Dermis microvascular lymphatic vessel endothelial cell (primary cell): ENCODE data around the gene USP49. TPM values are rescaled to one million over a fixed set of nuclear protein-coding genes. Genes with fewer than 3 reads are reported as not detected.

Experiments used
- DNase-seq, 2 donors: peaks; one replicate each; pipeline versions ENCODE4 v3.0.0 to v3.0.0-alpha.2; 2010; ENCODE audit warnings: low read depth in 2 of 2
- total RNA-seq: library from RNA; depleted of rRNA; stranded (reverse); fragments of >200 nt; gene quantifications from 2 replicates; pipeline ENCODE4 v1.2.1, GENCODE V29; 2014

The USP49 gene
- total RNA-seq, 1 donor from 2014 or later, result 1.3 TPM

GRCh38 chr6:41759106-41759904 is 135.9 kb downstream of the USP49 start:
- DNase-seq, result no peak

- DNase-seq, result no peak
Observed at GRCh38 chr6:41758641-41759035, 136.5 kb downstream of the USP49 start.

GRCh38 chr6:41757931-41758640 is 137.1 kb downstream of the USP49 start:
- no peak for DNase-seq

- DNase-seq, result no peak
Observed at GRCh38 chr6:41757271-41757670, 137.9 kb downstream of the USP49 start.

GRCh38 chr6:41756354-41756753 is 138.8 kb downstream of the USP49 start:
- no peak for DNase-seq

GRCh38 chr6:41755895-41756294 is 139.3 kb downstream of the USP49 start:
- no peak for DNase-seq

- no peak for DNase-seq
Observed at GRCh38 chr6:41750374-41750773, 144.8 kb downstream of the USP49 start.

GRCh38 chr6:41748542-41748941 is 146.6 kb downstream of the USP49 start:
- no peak for DNase-seq

GRCh38 chr6:41748102-41748477 is 147.1 kb downstream of the USP49 start:
- no peak for DNase-seq

- no peak for DNase-seq
Observed at GRCh38 chr6:41747256-41748101, 147.7 kb downstream of the USP49 start, which contains the start of gene PGC. Gene PGC (minus strand): TSS chr6:41747397. CDS start chr6:41747334, 63 bp downstream.

- no peak for DNase-seq
Observed at GRCh38 chr6:41746107-41746506, 149.1 kb downstream of the USP49 start.

- DNase-seq, result no peak
Observed at GRCh38 chr6:41744236-41744787, 150.9 kb downstream of the USP49 start.

- DNase-seq, result no peak
Observed at GRCh38 chr6:41743406-41744235, 151.6 kb downstream of the USP49 start.

GRCh38 chr6:41741625-41742490 is 153.3 kb downstream of the USP49 start:
- no peak for DNase-seq

- no peak for DNase-seq
Observed at GRCh38 chr6:41740366-41741162, 154.6 kb downstream of the USP49 start.
